Measurements from ENCODE around the gene ERC1.

The ERC1 gene

DNA sequence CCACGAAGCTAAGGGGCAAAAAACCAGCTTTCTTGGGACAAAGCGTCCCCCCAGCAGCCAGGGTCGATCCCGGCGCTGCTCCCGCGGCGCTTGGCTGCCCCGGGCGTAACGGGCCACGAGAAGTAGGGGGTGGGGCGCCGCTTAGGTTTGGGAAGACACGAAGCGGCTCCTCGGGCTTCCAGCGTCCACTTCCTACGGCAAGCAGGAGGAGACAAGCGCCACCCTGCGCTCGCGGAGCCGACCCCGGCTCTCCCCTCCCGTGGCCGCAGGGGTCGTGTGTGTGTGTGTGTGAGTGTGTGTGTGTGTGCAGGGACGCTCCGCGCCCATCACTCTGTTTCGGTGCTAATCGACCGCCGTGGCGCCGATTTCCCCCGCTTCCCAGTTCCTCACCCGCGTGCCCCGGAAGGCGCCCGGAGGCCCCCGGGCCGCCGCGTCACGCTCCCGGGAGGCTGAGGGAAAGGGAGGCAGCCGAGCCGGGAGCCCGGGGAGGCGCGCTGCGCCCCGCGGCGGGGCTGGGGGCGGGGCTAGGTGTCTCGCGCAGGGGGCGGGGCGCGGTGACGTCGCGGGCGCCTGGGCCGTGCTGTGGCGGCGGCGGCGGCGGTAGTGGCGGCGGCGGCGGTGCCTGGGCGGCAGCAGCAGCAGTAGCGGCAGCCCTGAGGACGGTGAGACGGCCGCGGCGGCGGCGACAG is at the start of gene ERC1:
Gene ERC1, plus strand, starts transcription at position 563 of the 689 bp plus-strand sequence. CDS start 36,681 bp downstream, outside the sequence.
- DNase-seq: peak; percentile 74

DNA sequence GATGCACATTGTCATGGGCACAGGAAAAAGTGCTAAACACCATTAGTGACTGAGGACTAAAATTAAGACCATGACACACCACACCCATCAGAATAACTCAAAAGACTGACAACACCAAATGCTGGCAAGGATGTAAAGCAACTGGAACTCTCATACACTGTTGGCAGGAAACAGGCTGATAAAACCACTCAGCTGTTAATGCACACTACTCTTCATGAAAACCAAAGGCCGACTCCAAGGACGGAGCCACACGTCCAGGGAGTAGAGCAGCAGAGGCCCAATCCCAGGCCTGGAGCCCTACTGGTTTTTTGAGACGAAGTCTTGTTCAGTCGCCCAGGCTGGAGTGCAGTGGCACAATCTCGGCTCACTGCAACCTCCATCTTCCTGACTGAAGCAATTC is 48.0 kb upstream of the ERC1 start:
- no peak for DNase-seq

DNA sequence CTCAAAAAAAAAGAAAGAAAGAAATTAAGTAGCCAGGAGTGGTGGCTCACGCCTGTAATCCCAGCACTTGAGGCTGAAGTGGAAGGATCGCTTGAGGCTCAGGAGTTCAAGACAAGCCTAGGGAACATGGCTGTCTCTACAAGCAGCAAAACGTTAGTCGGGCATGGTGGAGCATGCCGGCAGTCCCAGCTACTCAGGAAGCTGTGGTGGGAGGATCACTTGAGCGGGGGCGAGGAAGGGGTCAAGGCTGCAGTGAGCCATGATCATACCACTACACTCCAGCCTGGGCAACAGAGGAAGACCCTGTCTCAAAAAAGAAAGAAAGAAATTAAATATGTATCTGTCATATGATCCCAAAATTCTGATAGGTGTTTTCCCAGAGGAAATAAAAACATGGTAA is 46.8 kb upstream of the ERC1 start:
- no peak for DNase-seq

DNA sequence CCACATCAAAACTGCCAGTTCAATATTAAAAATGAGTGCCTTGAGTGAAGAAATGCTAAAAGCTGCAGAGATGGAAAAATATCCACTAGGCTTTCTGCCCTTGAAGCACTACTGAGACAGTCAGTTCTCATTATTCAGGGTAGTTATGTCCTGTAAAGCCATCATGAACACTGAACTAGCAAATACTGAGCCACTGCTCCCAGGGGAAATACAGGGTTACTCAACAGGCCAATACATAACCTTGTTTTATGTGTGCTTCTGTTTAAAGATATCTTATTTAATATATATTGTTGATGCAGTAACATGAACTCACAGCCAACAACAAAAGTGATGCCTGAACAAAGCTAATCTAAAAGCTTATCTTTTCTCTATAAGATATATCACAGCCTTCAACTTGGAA is 44.8 kb upstream of the ERC1 start:
- no peak for DNase-seq

DNA sequence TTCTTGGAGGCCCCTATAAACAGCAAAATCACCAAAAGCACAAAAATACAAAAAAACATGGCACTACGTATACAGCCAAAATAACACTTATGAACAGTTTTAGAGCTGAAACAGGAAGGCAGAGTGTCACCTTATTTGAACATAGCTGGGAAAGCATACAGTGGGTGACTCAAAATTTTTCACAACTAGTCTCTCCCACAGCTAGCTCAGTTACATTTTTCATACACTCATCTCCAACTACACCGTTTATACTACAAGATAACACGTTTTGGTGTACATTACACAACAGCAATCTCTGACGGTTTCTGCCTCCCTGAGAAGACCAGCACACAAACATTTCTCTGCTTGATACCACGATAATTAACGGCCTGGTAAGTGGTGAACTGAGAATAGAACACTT is 44.4 kb upstream of the ERC1 start:
- peak; percentile 11 for DNase-seq

DNA sequence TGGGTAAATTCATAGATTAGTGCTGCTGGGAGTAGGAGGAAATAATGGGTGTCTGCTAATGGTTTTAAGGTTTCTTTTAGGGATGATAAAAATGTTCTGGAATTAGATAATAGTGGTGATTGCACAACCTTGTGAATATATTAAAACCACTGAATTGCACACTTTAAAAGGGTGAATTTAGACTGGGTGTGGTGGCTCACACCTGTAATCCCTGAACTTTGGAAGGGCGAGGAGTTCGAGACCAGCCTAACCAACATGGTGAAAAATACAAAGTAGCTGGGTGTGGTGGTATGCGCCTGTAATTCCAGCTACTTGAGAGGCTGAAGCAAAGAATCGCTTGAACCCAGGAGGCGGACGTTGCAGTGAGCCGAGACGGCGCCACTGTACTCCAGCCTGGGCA is 42.8 kb upstream of the ERC1 start:
- no peak for DNase-seq

DNA sequence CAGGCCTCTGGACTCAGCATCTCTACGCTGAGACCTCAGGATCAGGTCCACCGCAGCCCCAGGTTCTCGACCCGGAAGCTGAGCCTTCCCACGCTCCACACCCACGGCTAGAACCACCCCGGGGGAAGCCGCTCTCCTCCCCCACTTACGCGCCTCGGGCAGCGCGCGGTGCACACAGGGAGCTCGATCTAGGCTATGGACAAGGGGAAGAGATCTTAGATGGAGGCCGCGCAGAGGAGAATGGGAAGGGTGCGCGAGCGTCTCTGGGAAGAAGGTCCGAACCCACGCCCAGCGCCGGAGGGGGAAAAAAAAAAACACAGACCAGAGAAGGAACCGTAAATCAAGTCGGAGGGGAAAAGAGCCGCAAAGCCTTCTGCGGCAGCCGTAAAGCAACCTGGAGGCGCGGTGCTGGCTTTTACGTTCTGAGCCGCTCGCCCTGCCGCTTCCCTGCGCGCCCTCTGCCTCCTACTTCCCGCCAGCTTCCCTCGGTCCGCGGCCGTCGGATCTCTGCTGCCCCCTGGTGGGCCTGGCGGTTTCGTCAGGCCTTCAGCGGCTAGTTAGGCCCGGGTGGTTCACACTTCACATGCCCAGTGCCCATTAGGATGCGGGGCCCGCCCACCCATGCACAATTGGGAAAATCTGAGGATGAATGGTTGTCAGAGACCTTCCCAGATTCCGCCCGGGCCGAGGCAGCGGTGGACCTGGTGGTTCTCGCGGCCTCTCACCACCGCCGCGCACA is 41.4 kb upstream of the ERC1 start, which contains the start of gene RAD52:
Gene RAD52, minus strand, starts transcription at position 242 of the 739 bp plus-strand sequence. CDS start 16,636 bp downstream, outside the sequence.
- peak; percentile 99 for DNase-seq

DNA sequence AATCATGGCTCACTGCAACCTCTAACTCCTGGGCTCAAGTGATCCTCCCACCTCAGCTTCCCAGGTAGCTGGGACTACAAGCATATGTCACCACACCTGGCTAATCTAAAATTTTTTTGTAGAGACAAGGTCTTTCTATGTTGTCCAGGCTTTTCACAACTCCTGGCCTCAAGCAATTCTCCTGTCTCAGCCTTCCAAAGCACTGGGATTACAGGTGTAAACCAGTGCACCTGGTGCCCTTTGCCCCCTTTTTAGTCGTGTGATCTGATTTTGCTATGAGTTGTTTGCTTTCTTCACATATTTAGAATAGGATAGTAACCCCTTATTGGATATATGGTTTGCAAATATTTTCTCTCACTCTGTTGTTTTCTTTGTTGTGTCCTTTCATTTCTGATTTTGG is 39.8 kb upstream of the ERC1 start:
- DNase-seq: no peak

DNA sequence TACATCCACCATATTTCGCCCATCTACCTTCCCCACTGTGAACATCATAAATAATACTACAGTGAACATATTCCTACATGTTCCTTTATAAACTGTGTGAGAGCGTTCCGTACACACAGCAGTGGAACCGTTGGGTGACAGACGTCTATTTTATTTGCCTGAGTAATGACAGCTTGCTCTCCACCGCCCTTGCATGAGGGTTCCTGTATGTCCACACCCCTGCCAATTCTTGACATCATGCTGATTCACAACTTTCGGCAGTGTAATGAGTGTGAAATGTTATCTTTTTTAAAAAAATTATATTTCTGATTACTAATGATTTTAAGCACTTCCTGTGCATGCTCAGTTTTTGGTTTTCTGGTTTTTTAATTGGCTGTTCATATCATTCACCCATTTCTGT is 37.2 kb upstream of the ERC1 start:
- no peak for DNase-seq

DNA sequence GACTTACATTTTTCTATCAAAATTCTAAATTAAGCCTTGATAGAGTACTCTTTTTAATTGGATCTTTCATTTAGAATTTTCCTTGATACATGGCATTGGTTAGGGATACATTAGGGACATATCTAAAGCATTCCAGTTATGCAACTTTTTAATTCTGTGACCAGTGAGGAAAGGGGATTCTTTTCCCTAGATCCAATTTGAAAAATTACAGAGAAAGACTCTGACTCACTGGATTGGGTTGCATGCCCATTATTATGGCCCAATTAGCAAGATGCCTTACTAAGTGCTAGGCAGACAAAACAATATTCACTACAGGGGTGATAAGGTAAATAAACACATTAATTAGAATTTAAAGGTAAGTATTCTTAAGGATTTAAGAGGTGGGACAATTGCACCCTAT is 36.3 kb upstream of the ERC1 start:
- DNase-seq: no peak

DNA sequence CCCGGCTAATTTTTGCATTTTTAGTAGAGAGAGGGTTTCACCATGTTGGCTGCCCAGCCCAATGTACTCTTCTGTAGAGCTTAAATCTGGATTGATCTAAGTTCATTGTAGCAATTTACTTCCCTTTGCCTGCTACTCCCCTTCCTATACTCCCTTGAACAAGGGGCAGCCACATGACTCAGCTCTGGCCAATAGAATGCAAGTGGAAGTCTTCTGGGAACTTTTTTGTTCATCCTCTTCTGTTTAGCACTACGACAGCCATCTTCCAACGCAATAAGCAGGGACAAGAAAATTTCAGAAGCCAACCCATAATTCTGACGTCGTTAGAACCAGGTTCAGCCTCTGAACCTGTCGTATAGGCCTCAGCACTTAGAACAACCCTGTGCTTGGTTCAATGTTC is 35.1 kb upstream of the ERC1 start:
- DNase-seq: peak; percentile 7

DNA sequence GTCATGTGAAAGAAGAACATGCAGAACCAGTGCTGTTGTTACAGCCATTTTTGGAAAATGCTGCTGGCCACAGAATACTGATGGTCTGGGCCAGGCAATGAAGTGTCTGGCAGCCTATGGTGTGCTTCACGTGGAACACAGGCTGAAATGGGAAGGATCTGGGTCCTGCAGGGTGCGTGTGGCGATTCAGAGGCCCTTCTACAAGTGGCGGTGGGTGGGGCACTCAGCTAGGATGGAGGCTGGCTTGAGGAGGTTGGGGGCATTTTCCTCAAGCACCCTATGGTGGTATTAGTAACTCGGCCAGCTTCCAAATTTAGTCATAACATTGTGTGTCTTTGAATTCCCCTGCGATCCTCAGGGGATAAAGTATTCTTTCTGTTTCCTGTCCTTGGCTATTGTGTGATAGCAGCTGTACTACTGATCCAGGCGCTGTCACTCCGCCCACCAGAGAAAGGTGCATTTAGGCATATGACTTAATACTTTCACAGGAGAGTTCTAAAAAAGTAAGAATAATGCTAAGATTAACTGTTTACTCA is 32.4 kb upstream of the ERC1 start:
- DNase-seq: no peak

DNA sequence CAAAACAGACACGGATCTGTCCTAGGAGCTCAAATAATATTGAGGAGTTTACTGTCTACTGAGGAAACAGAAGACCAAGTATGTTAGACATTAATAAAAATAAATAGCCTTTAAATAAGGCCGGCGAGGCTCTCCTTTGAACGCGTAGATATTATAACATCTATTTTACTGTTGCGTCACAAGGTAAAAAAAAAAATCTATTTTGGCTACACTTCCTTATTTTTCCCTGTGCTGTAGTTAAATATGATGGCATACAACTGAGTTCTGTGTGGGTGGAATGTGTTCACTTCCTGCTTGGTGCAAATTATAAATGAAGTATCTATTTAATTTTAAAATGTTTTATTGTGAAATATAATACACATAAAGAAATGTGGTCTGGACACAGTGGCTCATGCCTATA is 24.3 kb upstream of the ERC1 start:
- peak; percentile 74 for DNase-seq

DNA sequence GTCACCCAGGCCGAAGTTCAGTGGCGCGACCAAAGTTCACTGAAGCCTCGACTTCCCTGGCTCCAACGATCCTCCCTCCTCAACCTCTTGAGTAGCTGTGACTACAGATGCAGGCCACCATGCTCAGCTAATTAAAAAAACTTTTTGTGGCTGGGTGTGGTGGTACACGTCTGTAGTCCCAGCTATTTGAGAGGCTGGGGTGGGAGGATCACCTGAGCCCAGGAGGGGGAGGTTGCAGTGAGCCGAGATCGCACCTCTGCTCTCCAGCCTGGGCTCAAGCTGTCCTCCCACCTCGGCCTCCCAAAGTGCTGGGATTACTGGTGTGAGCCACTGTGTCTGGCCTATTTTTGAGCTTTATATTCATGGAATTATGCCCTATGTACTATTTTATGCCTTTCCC is 23.4 kb upstream of the ERC1 start:
- no peak for DNase-seq

DNA sequence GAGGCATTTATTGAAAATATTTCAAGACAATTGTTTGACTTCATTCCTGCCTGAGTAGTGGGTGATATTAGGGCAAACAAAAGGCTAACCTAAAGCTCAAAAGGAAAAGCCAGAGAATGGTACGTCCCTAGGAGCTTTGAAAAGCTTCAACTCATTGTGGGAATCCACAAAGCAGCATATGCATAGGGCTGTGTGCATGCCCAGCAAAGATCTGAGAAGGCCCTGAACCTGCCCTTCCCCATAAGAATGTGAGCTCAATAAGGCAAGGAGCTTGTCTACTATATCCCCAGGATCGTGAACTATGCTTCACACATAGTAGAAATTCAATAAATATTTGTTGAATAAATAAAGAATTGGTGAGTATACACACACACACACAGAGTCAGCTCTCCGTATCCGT is 22.5 kb upstream of the ERC1 start:
- DNase-seq: no peak

DNA sequence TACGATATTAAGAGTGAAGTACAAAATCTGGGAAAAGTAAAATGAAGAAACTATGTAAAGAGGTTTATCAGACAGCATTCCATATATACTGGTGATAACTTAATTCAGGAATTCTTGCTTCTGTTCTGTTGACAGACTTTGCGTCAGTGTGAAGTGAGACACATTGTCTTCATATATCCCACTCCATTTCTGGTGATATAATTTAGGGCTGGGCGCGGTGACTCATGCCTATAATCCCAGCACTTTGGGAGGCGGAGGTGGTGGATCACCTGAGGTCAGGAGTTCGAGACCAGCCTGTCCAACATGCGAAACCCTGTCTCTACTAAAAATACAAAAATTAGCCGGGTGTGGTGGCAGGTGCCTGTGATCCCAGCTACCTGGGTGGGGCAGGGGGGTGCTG is 21.2 kb upstream of the ERC1 start:
- DNase-seq: no peak

DNA sequence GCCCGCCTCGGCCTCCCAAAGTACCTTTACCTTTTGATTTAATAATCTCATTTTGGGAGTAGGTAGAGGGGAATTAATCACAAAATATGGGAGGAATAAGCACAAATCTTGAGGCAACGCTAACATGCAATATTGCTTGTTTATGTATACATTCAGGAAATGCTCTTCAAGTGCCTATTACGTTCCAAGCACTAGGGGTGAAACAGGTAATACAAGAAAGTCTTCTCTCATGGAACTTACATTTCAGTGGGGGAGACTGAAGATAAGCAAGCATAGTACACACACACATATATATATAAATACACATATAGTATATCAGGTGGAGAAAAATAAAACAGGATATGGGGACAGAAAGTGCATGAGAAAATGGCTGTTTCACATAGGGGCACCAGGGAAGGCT is 19.0 kb upstream of the ERC1 start:
- no peak for DNase-seq

DNA sequence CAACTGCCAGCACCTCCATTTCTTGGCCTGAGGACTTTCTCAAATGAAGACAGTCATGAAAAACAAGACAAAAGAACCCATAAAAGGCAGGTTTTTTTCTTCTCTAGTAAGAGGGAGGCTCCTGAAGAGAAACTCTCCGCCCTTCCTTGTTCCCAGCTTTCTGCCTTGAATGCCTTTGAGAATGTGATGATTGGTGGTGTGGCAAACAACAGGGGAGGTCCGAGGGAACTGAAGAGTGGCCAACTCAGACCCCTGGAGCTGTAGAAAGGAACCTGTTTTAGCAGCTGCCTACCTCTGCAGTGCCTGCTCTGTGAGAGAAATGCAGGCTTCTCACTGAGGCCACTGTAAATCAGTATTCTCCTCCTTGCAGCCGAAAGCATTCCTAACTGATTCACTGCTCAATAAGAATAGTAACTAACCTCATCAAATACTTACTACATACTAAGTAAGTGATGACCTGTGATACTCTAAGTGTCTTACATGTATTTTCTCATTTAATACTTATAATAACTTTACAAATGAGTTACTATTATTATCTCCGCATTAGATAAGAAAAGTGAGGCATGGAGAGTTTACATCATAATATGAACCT is 16.7 kb upstream of the ERC1 start:
- no peak for DNase-seq

DNA sequence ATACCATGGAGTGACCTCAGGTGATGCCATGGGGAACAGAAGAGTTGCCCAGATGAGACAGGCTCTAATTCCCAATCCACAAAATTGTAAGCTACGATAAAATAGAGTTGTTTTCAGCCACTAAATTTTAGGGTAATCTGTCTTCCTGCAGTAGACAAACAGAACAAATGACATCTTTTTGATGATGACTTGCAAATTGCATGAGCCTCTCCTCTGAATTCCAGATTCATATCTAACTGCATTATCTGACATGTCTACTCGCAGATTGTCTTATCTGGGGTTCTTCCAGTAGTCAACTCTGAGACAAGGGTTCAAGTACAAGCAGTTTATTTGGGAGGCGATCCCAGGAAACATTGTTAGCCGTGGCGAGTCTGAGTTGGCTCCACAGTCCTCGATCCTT is 14.4 kb upstream of the ERC1 start:
- no peak for DNase-seq

DNA sequence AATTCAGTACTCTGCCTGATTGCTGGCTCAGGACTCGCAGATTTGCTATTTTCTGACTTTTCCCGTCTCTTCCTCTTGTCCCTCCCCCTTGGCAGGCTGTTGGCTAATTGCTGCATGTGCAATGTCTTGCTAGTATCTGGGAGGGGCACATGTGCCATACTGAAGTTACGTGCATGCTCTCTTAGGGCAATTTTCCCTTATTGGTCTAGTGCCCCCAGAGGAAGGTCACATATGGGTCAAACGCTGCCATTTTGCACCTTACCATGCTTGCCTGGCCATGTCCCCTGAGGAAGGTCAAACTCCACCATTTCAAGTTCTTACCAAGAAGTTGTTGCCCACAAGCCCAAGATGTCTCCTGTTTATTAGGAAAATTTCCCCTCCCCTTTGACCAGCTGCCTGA is 13.9 kb upstream of the ERC1 start:
- peak; percentile 50 for DNase-seq

DNA sequence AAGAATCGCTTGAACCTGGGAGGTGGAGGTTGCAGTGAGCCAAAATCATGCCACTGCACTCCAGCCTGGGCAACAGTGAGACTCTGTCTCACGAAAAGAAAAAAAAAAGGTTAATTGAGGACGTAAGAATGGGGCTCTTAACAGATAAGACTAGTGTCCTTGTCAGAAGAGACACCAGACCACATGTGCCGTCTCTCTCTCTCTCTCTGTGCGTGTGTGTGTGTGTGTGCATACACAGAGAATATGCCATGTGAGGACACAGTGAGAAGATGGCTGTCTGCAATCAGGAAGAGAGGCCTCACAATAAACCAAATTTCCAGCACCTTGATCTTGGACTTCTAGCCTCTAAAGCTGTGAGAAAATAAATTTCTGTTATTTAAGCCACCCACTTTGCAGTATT is 11.7 kb upstream of the ERC1 start:
- no peak for DNase-seq

DNA sequence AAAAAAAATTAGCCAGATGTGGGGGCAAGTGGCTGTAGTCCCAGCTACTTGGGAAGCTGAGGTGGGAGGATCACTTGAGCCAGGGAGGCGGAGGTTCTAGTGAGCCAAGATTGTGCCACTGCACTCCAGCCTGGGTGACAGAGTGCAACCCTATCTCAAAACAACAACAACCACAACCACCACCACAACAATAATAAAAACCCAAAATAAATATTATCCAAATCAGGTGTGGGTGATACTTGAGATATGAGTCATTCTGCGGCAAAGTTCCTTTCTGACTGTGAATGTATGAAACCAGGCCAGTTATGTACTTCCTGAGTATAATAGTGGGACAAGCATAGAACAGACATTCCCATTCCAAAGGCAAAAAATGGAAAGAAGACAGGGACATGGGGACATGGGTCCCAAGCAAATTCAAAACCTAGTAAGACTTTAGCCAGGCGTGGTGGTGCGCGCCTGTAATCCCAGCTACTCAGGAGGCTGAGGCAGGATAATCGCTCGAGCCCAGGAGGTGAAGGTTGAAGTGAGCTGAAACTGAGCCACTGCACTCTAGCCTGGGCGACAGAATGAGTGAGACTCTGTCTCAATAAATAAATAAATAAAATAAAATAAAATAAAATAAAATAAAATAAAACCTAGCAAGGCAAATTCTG is 9.7 kb upstream of the ERC1 start:
- DNase-seq: no peak

DNA sequence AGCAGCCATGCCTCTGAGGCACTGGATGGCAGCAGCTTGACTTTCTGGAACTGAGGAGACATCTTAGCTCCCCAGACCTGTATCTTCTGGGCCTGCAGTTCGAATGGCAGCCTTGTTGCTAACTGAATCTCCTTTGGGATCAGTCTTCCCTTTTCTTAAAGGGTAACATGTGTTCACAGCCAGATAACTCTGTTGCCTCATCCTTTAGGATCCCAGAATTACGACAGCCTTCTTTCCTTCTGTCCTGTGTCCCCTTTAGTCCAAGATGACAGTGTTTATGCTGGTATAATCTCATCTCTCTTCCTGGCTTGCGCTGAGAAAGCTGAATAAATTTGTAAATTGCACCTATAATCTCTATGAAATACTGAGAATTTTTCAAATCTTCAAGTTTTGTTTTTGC is 9.1 kb upstream of the ERC1 start:
- no peak for DNase-seq

DNA sequence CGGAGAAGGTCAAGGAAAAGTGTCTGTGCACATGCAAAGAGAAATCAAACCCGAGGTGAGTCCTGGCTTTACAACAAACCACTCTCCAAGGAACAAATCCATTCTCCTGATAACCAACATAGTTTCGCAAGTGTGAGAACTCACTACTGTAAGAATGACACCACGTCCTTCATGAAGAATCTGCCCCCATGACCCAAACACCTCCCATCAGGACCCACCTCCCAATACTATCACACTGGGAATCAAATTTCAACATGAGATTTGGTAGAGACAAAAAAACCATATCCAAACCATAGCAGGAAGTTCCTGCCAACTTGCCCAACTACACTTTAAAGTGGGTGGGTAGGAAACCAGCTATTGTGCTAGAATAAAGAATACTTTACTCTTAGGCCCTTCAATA is 2.4 kb upstream of the ERC1 start:
- DNase-seq: peak; percentile 15

Data from MV-4-11 (cell line).